ENCODE measurements around the gene TALDO1. TPM values are rescaled to one million over a fixed set of nuclear protein-coding genes. Genes with fewer than 3 reads are reported as not detected.

Gene TALDO1
- total and polyA plus RNA-seq, 4 donors = 72.5 to 181 (median 128) TPM

DNA sequence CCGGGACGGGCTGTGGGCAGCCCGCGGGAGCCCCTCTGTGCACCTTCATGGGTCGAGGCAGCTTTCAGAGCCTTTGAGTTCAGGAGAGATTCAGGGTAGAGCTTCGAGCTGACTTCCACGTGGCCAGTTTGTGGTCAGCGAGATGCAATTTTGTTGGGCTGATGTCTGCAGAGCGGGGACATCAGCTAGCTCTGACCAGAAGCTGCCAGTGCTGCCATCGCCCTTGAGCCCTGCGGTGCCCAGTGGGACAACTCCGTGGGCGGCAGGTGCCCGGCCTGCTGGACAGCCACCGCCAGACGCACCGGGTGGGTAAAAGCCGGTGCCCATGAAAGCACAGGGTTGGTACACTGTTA is 719 bp downstream of the TALDO1 start:
- DNase-seq (ENCODE audit: low spot score) = no peak
- 6% methylated on average over 18 of the region's 18 CpGs for WGBS

GRCh38 chr11:749731-750130 is 2.5 kb downstream of the TALDO1 start:
- Histone ChIP-seq H3K36me3 (ENCODE audit: control insufficient read depth in 4 of 4, insufficient read depth in 3 of 4, low read depth in 1 of 4, low read length in 3 of 4) (no peaks in the 10 kb centered on the region), H3K4me3 (ENCODE audit: low read depth in 1 of 3, low read length in 3 of 3) (no peak overlapping the region), H3K27me3 (ENCODE audit: control insufficient read depth in 4 of 4, insufficient read depth in 4 of 4, low read length in 3 of 4) (no peaks in the 10 kb centered on the region), H3K27ac (ENCODE audit: low read depth in 1 of 2, low read length in 2 of 2) (no peak overlapping the region), H3K9me3 (ENCODE audit: control insufficient read depth in 4 of 4, low read length in 3 of 4) (no peaks in the 10 kb centered on the region), H3K4me1 (ENCODE audit: control insufficient read depth in 4 of 4, insufficient read depth in 4 of 4, low read length in 3 of 4) (peaks cover 7 to 31% (median 24%) of the 10 kb centered on the region in 4 donors), H3K9ac (ENCODE audit: low read depth in 1 of 2, low read length in 2 of 2) (no peak overlapping the region)
- no peak for DNase-seq (ENCODE audit: low spot score)
- WGBS = 52% methylated on average over 2 of the region's 2 CpGs
- no peak for TF ChIP-seq GABPA (IDR thresholded peaks at IDR 0.05 in 1 of 2, conservative IDR thresholded peaks at IDR 0.05 in 1 of 2)
- no peak for TF ChIP-seq SP1 (IDR thresholded peaks at IDR 0.05)
- peak in 1 of 2 donors; percentile 29 for TF ChIP-seq RXRA (IDR thresholded peaks at IDR 0.05)

More for the DNA sequence above, 719 bp downstream of the TALDO1 start:
- Histone ChIP-seq H3K27me3 (ENCODE audit: control insufficient read depth in 4 of 4, insufficient read depth in 4 of 4, low read length in 3 of 4) (no peaks in the 10 kb centered on the region), H3K36me3 (ENCODE audit: control insufficient read depth in 4 of 4, insufficient read depth in 3 of 4, low read depth in 1 of 4, low read length in 3 of 4) (no peaks in the 10 kb centered on the region), H3K27ac (ENCODE audit: low read depth in 1 of 2, low read length in 2 of 2) (peak overlapping the region; percentile 56 to 72), H3K9me3 (ENCODE audit: control insufficient read depth in 4 of 4, low read length in 3 of 4) (no peaks in the 10 kb centered on the region), H3K4me1 (ENCODE audit: control insufficient read depth in 4 of 4, insufficient read depth in 4 of 4, low read length in 3 of 4) (peaks cover 7 to 31% (median 23%) of the 10 kb centered on the region in 4 donors), H3K4me3 (ENCODE audit: low read depth in 1 of 3, low read length in 3 of 3) (peak overlapping the region; percentile 44 to 99 (median 73)), H3K9ac (ENCODE audit: low read depth in 1 of 2, low read length in 2 of 2) (peak overlapping the region in 1 of 2 donors; percentile 77)
- TF ChIP-seq RXRA (IDR thresholded peaks at IDR 0.05) (no peak), YY1 (IDR thresholded peaks at IDR 0.05) (no peak), EGR1 (IDR thresholded peaks at IDR 0.05; ENCODE audit: low read depth in 2 of 2) (no peak), HNF4A (conservative IDR thresholded peaks at IDR 0.05) (no peak), HNF4G (IDR thresholded peaks at IDR 0.05) (no peak)
- TF ChIP-seq, protein P1, sequence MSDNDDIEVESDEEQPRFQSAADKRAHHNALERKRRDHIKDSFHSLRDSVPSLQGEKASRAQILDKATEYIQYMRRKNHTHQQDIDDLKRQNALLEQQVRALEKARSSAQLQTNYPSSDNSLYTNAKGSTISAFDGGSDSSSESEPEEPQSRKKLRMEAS (IDR thresholded peaks at IDR 0.05) = no peak
- TF ChIP-seq, protein P2, sequence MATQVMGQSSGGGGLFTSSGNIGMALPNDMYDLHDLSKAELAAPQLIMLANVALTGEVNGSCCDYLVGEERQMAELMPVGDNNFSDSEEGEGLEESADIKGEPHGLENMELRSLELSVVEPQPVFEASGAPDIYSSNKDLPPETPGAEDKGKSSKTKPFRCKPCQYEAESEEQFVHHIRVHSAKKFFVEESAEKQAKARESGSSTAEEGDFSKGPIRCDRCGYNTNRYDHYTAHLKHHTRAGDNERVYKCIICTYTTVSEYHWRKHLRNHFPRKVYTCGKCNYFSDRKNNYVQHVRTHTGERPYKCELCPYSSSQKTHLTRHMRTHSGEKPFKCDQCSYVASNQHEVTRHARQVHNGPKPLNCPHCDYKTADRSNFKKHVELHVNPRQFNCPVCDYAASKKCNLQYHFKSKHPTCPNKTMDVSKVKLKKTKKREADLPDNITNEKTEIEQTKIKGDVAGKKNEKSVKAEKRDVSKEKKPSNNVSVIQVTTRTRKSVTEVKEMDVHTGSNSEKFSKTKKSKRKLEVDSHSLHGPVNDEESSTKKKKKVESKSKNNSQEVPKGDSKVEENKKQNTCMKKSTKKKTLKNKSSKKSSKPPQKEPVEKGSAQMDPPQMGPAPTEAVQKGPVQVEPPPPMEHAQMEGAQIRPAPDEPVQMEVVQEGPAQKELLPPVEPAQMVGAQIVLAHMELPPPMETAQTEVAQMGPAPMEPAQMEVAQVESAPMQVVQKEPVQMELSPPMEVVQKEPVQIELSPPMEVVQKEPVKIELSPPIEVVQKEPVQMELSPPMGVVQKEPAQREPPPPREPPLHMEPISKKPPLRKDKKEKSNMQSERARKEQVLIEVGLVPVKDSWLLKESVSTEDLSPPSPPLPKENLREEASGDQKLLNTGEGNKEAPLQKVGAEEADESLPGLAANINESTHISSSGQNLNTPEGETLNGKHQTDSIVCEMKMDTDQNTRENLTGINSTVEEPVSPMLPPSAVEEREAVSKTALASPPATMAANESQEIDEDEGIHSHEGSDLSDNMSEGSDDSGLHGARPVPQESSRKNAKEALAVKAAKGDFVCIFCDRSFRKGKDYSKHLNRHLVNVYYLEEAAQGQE (IDR thresholded peaks at IDR 0.05) = peak; percentile 84

- Histone ChIP-seq H3K9me3 (ENCODE audit: control insufficient read depth in 4 of 4, low read length in 3 of 4) (no peaks in the 10 kb centered on the region), H3K4me1 (ENCODE audit: control insufficient read depth in 4 of 4, insufficient read depth in 4 of 4, low read length in 3 of 4) (peaks cover 0 to 16% (median 12%) of the 10 kb centered on the region in 4 donors), H3K9ac (ENCODE audit: low read depth in 1 of 2, low read length in 2 of 2) (no peak overlapping the region), H3K36me3 (ENCODE audit: control insufficient read depth in 4 of 4, insufficient read depth in 3 of 4, low read depth in 1 of 4, low read length in 3 of 4) (peaks cover 22 to 48% (median 25%) of the 10 kb centered on the region in 4 donors), H3K27me3 (ENCODE audit: control insufficient read depth in 4 of 4, insufficient read depth in 4 of 4, low read length in 3 of 4) (no peaks in the 10 kb centered on the region), H3K4me3 (ENCODE audit: low read depth in 1 of 3, low read length in 3 of 3) (no peak overlapping the region), H3K27ac (ENCODE audit: low read depth in 1 of 2, low read length in 2 of 2) (no peak overlapping the region)
- DNase-seq (ENCODE audit: low spot score) = no peak
- TF ChIP-seq HNF4A (conservative IDR thresholded peaks at IDR 0.05) = no peak
- no peak for TF ChIP-seq RXRA (IDR thresholded peaks at IDR 0.05)
- TF ChIP-seq, protein P3, sequence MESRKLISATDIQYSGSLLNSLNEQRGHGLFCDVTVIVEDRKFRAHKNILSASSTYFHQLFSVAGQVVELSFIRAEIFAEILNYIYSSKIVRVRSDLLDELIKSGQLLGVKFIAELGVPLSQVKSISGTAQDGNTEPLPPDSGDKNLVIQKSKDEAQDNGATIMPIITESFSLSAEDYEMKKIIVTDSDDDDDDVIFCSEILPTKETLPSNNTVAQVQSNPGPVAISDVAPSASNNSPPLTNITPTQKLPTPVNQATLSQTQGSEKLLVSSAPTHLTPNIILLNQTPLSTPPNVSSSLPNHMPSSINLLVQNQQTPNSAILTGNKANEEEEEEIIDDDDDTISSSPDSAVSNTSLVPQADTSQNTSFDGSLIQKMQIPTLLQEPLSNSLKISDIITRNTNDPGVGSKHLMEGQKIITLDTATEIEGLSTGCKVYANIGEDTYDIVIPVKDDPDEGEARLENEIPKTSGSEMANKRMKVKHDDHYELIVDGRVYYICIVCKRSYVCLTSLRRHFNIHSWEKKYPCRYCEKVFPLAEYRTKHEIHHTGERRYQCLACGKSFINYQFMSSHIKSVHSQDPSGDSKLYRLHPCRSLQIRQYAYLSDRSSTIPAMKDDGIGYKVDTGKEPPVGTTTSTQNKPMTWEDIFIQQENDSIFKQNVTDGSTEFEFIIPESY (IDR thresholded peaks at IDR 0.05) = no peak
- TF ChIP-seq YY1 (IDR thresholded peaks at IDR 0.05) = no peak
- TF ChIP-seq FOXA1 (IDR thresholded peaks at IDR 0.05) = no peak
- TF ChIP-seq, protein P4, sequence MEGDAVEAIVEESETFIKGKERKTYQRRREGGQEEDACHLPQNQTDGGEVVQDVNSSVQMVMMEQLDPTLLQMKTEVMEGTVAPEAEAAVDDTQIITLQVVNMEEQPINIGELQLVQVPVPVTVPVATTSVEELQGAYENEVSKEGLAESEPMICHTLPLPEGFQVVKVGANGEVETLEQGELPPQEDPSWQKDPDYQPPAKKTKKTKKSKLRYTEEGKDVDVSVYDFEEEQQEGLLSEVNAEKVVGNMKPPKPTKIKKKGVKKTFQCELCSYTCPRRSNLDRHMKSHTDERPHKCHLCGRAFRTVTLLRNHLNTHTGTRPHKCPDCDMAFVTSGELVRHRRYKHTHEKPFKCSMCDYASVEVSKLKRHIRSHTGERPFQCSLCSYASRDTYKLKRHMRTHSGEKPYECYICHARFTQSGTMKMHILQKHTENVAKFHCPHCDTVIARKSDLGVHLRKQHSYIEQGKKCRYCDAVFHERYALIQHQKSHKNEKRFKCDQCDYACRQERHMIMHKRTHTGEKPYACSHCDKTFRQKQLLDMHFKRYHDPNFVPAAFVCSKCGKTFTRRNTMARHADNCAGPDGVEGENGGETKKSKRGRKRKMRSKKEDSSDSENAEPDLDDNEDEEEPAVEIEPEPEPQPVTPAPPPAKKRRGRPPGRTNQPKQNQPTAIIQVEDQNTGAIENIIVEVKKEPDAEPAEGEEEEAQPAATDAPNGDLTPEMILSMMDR (IDR thresholded peaks at IDR 0.05; ENCODE audit: low read depth, low read length, missing input control) = no peak
- TF ChIP-seq FOXA2 (IDR thresholded peaks at IDR 0.05) = no peak
- no peak for TF ChIP-seq JUND (IDR thresholded peaks at IDR 0.05)
- no peak for TF ChIP-seq TAF1 (conservative IDR thresholded peaks at IDR 0.05)
- TF ChIP-seq GABPA (IDR thresholded peaks at IDR 0.05 in 1 of 2, conservative IDR thresholded peaks at IDR 0.05 in 1 of 2) = no peak
- TF ChIP-seq SP1 (IDR thresholded peaks at IDR 0.05) = no peak
- no peak for TF ChIP-seq RAD21 (IDR thresholded peaks at IDR 0.05)
- TF ChIP-seq, protein P2 (IDR thresholded peaks at IDR 0.05) = no peak
- no peak for TF ChIP-seq HNF4G (IDR thresholded peaks at IDR 0.05)
- TF ChIP-seq EGR1 (IDR thresholded peaks at IDR 0.05; ENCODE audit: low read depth in 2 of 2) = no peak
- TF ChIP-seq NR2F2 (IDR thresholded peaks at IDR 0.05) = no peak
Measured at GRCh38 chr11:760236-760635, 13.0 kb downstream of the TALDO1 start.
